HEK293 (cell line): ENCODE measurements around the gene CAMKV.
A peak's percentile ranks its signal among the peaks of the same experiment; 100 is the strongest.

Experiments
- CTCF ChIA-PET: fragments of 350-600 bp; formaldehyde crosslinking; extraction: SDS; loops from one replicate; lab custom pipeline; 2021; ENCODE audit warnings: antibody characterized with exemption; lab: Yijun Ruan, JAX
- POLR2A ChIA-PET: fragments of 300-600 bp; formaldehyde crosslinking; extraction: SDS; loops from one replicate; lab custom pipeline; 2020; ENCODE audit warnings: antibody characterized with exemption, inconsistent platforms; lab: Yijun Ruan, JAX
- H3K27ac ChIP-seq: fragments of 200-500 bp; sonication (Bioruptor generic); 2 replicates; pipeline ENCODE4 v1.5.1; 2014; ENCODE audit warnings: low read depth, low read length, control low read depth, inconsistent platforms; ENCODE audit errors: extremely low read depth
- H3K36me3 ChIP-seq, 2 experiments: fragments of 200-500 bp in 1 of 2; sonication (Bioruptor generic) in 1 of 2; 1 replicate in 1 of 2; 2 replicates in 1 of 2; pipeline ENCODE4 v1.5.1; 2014 to 2017; ENCODE audit warnings: inconsistent platforms in 2 of 2, low read length in 2 of 2; ENCODE audit not compliant: control insufficient read depth in 2 of 2, insufficient read depth in 1 of 2
- H3K4me1 ChIP-seq: fragments of 200-500 bp; sonication (Bioruptor generic); 2 replicates; pipeline ENCODE4 v1.5.1; 2014; ENCODE audit warnings: mild to moderate bottlenecking, low read length, inconsistent platforms; ENCODE audit not compliant: control insufficient read depth, insufficient read depth
- H3K4me3 ChIP-seq: 2 replicates; pipeline ENCODE4 v1.5.1; 2011; ENCODE audit warnings: low read depth, mild to moderate bottlenecking, control low read depth, low read length, moderate library complexity
- H3K9me3 ChIP-seq: fragments of 200-500 bp; sonication (Bioruptor generic); 2 replicates; pipeline ENCODE4 v1.5.1; 2014; ENCODE audit warnings: low read depth, low read length, inconsistent platforms; ENCODE audit not compliant: control insufficient read depth, insufficient read depth
- HOXD13 ChIP-seq: sonication (generic); formaldehyde crosslinking; IDR thresholded peaks from 2 replicates; pipeline ENCODE4 v1.8.0; 2022; ENCODE audit warnings: missing genetic modification reagents, borderline replicate concordance
- KLF16 ChIP-seq: fragments of 450-650 bp; formaldehyde crosslinking; IDR thresholded peaks from 2 replicates; pipeline ENCODE4 v1.5.1; 2017; ENCODE audit warnings: missing biosample characterization, missing genetic modification characterization
- KLF9 ChIP-seq: fragments of 450-650 bp; formaldehyde crosslinking; IDR thresholded peaks from 2 replicates; pipeline ENCODE4 v1.5.1; 2016; ENCODE audit warnings: missing biosample characterization, missing genetic modification characterization, low read depth
- RBAK ChIP-seq: fragments of 450-650 bp; formaldehyde crosslinking; IDR thresholded peaks from 2 replicates; pipeline ENCODE4 v1.5.1; 2016; ENCODE audit warnings: missing biosample characterization, missing genetic modification characterization
- TCF7L2 ChIP-seq: IDR thresholded peaks from 2 replicates; pipeline ENCODE4 v1.6.1; 2011; ENCODE audit warnings: low read depth, mild to moderate bottlenecking, inconsistent platforms, low read length, moderate library complexity, borderline replicate concordance
- TRIM28 ChIP-seq: IDR thresholded peaks from 2 replicates; pipeline ENCODE4 v1.6.1; 2011; ENCODE audit warnings: low read length, control low read depth, borderline replicate concordance
- ZBTB17 ChIP-seq: fragments of 450-650 bp; formaldehyde crosslinking; IDR thresholded peaks from 2 replicates; pipeline ENCODE4 v1.5.1; 2016; ENCODE audit warnings: missing biosample characterization, missing genetic modification characterization
- ZBTB7A ChIP-seq: fragments of 450-650 bp; formaldehyde crosslinking; IDR thresholded peaks from 2 replicates; pipeline ENCODE4 v1.5.1; 2016; ENCODE audit warnings: low read depth, missing biosample characterization, missing genetic modification characterization
- ZBTB8A ChIP-seq: fragments of 450-650 bp; formaldehyde crosslinking; IDR thresholded peaks from 2 replicates; pipeline ENCODE4 v1.5.1; 2016; ENCODE audit warnings: missing biosample characterization, missing genetic modification characterization
- ZNF138 ChIP-seq: fragments of 450-650 bp; formaldehyde crosslinking; IDR thresholded peaks from 2 replicates; pipeline ENCODE4 v1.5.1; 2016; ENCODE audit warnings: missing biosample characterization, missing genetic modification characterization, borderline replicate concordance
- ZNF184 ChIP-seq: fragments of 450-650 bp; IDR thresholded peaks from 2 replicates; pipeline ENCODE4 v1.5.1; 2018; ENCODE audit warnings: missing biosample characterization, mild to moderate bottlenecking, missing genetic modification characterization
- ZNF335 ChIP-seq: fragments of 450-650 bp; formaldehyde crosslinking; conservative IDR thresholded peaks from 2 replicates; pipeline ENCODE4 v1.5.1; 2016; ENCODE audit warnings: missing biosample characterization, missing genetic modification characterization
- ZNF366 ChIP-seq: fragments of 450-650 bp; formaldehyde crosslinking; conservative IDR thresholded peaks from 2 replicates; pipeline ENCODE4 v1.5.1; 2016; ENCODE audit warnings: missing biosample characterization, missing genetic modification characterization
- ZNF394 ChIP-seq: fragments of 450-650 bp; formaldehyde crosslinking; IDR thresholded peaks from 2 replicates; pipeline ENCODE4 v1.5.1; 2016; ENCODE audit warnings: missing biosample characterization, missing genetic modification characterization, mild to moderate bottlenecking, moderate library complexity, borderline replicate concordance
- ZNF416 ChIP-seq: fragments of 450-650 bp; formaldehyde crosslinking; IDR thresholded peaks from 2 replicates; pipeline ENCODE4 v1.5.1; 2016; ENCODE audit warnings: missing biosample characterization, missing genetic modification characterization
- ZNF501 ChIP-seq: fragments of 450-650 bp; formaldehyde crosslinking; IDR thresholded peaks from 2 replicates; pipeline ENCODE4 v1.5.1; 2016; ENCODE audit warnings: missing biosample characterization, missing genetic modification characterization
- ZNF549 ChIP-seq: fragments of 450-650 bp; IDR thresholded peaks from 2 replicates; pipeline ENCODE4 v1.5.1; 2018; ENCODE audit warnings: missing biosample characterization, missing genetic modification characterization, mild to moderate bottlenecking, inconsistent platforms, moderate library complexity
- ZNF558 ChIP-seq: fragments of 450-650 bp; formaldehyde crosslinking; IDR thresholded peaks from 2 replicates; pipeline ENCODE4 v1.5.1; 2016; ENCODE audit warnings: missing biosample characterization, missing genetic modification characterization
- ZNF596 ChIP-seq: fragments of 450-650 bp; IDR thresholded peaks from 2 replicates; pipeline ENCODE4 v1.5.0; 2018; ENCODE audit warnings: missing biosample characterization, mild to moderate bottlenecking, missing genetic modification characterization, moderate library complexity
- ZNF654 ChIP-seq: fragments of 450-650 bp; formaldehyde crosslinking; IDR thresholded peaks from 2 replicates; pipeline ENCODE4 v1.5.1; 2016; ENCODE audit warnings: low read depth, missing biosample characterization, missing genetic modification characterization
- ZNF660 ChIP-seq: fragments of 450-650 bp; IDR thresholded peaks from 2 replicates; pipeline ENCODE4 v1.5.1; 2018; ENCODE audit warnings: missing biosample characterization, mild to moderate bottlenecking, missing genetic modification characterization
- ZNF664 ChIP-seq: fragments of 450-650 bp; formaldehyde crosslinking; IDR thresholded peaks from 2 replicates; pipeline ENCODE4 v1.5.1; 2016; ENCODE audit warnings: missing biosample characterization, missing genetic modification characterization
- ZSCAN23 ChIP-seq: fragments of 450-650 bp; formaldehyde crosslinking; IDR thresholded peaks from 2 replicates; pipeline ENCODE4 v1.5.1; 2016; ENCODE audit warnings: missing biosample characterization, missing genetic modification characterization
- TF ChIP-seq, protein P1 (sequence below): fragments of 450-650 bp; formaldehyde crosslinking; IDR thresholded peaks from 2 replicates; pipeline ENCODE4 v1.5.0; 2017; ENCODE audit warnings: missing biosample characterization, missing genetic modification characterization, borderline replicate concordance
- TF ChIP-seq, protein P2 (sequence below): fragments of 450-650 bp; formaldehyde crosslinking; IDR thresholded peaks from 2 replicates; pipeline ENCODE4 v1.5.1; 2016; ENCODE audit warnings: missing biosample characterization, missing genetic modification characterization, borderline replicate concordance

Gene CAMKV

DNA sequence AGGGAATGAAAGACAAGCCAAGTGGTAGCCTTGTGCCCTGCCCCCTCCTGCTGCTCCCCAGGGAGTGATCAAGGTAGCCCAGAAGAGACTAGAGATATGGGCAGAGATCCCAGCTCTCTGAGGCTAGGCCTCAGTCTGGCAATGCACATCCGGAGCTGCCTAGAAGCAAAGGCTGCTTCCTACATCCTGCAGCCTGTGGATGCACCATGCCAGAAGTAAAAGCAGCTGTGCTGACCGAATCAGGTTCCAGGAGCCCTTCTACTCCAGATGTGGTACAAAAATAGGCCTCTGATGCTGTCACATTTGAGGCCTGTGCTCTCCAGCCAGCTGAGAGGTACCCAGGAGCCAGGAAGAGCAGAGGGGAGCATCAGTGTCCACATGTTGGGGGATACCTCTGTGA is 29.3 kb downstream of the CAMKV start:
- Histone ChIP-seq H3K36me3 (peaks cover 0 to 87% of the 10 kb centered on the region in 2 experiments; a peak in 2 of 3 replicates), H3K4me1 (no peaks in the 10 kb centered on the region), H3K4me3 (no peak overlapping the region), H3K9me3 (no peaks in the 10 kb centered on the region), H3K27ac (no peak overlapping the region)
- POLR2A ChIA-PET: no interaction called here
- CTCF ChIA-PET: interaction anchor here (0.8 to 4.6 kb wide), 9 partner anchors 13 to 138 kb away, joined by 3 to 36 read pairs (median 4); partner anchors contain the start of gene INKA1
- TF ChIP-seq HOXD13 (no peak), ZNF664 (tag by site-specific recombination) (no peak), ZBTB7A (tag by site-specific recombination) (no peak), TRIM28 (no peak), ZNF416 (tag by site-specific recombination) (no peak)

DNA sequence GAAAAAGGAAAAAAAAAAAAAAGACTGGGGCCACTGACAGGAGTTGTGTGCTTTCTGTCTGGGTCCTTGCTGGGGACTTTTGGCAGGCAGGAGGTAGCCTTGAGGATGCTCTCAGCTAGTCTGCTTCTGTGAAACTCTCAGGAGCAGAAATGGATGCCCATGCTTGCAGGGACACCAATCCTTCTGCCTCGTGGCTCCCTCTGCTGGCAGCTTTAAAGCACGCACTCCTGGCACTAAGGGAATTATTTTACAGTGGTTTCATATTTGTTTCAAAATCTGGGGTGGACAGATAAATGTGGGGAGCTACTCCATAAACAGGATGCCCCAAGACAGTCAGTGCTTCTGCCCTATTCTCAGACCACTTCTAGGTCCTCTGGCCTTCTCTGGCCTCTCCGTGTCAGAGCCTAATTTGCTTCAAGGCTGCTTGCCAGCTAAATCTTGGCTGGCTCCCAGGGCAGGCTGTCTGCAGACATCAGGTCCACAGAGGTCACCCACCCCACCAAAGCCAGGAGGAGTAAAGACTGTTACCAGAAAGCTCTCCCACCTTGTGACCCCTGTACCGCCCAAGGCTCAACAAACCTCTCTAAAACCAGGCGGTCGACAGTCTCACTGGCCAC is 30.4 kb downstream of the CAMKV start:
- Histone ChIP-seq H3K4me1 (no peaks in the 10 kb centered on the region), H3K36me3 (peaks cover 4 to 84% of the 10 kb centered on the region in 2 experiments; a peak in 2 of 3 replicates), H3K4me3 (no peak overlapping the region), H3K9me3 (no peaks in the 10 kb centered on the region), H3K27ac (no peak overlapping the region)
- CTCF ChIA-PET: interaction anchor here (0.6 to 4.6 kb wide), 38 partner anchors 8 to 589 kb away, joined by 3 to 36 read pairs (median 4); partner anchors contain the start of genes AMIGO3, CDHR4, INKA1 and TRAIP
- POLR2A ChIA-PET: interaction anchor here (1.4 kb wide), 1 partner anchor 37 kb away, joined by 4 read pairs; the partner anchor contains the start of gene INKA1
- TF ChIP-seq ZNF184 (tag by site-specific recombination): no peak
- TF ChIP-seq TCF7L2: no peak
- TF ChIP-seq ZSCAN23 (tag by site-specific recombination): no peak
- no peak for TF ChIP-seq ZNF596
- no peak for TF ChIP-seq ZBTB8A
- TF ChIP-seq ZNF660: no peak
- TF ChIP-seq ZNF394: no peak
- peak; percentile 36; the same call in 1 of the 2 replicates for TF ChIP-seq ZBTB17
- no peak for TF ChIP-seq KLF16
- TF ChIP-seq ZNF335 (tag by site-specific recombination): peak; percentile 51
- TF ChIP-seq, protein P1, sequence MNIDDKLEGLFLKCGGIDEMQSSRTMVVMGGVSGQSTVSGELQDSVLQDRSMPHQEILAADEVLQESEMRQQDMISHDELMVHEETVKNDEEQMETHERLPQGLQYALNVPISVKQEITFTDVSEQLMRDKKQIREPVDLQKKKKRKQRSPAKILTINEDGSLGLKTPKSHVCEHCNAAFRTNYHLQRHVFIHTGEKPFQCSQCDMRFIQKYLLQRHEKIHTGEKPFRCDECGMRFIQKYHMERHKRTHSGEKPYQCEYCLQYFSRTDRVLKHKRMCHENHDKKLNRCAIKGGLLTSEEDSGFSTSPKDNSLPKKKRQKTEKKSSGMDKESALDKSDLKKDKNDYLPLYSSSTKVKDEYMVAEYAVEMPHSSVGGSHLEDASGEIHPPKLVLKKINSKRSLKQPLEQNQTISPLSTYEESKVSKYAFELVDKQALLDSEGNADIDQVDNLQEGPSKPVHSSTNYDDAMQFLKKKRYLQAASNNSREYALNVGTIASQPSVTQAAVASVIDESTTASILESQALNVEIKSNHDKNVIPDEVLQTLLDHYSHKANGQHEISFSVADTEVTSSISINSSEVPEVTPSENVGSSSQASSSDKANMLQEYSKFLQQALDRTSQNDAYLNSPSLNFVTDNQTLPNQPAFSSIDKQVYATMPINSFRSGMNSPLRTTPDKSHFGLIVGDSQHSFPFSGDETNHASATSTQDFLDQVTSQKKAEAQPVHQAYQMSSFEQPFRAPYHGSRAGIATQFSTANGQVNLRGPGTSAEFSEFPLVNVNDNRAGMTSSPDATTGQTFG (tag by site-specific recombination): no peak
- TF ChIP-seq RBAK (tag by site-specific recombination): no peak
- no peak for TF ChIP-seq ZNF558 (tag by site-specific recombination)
- TF ChIP-seq KLF9 (tag by site-specific recombination): no peak
- TF ChIP-seq ZNF138 (tag by site-specific recombination): no peak
- TF ChIP-seq ZNF654: peak; percentile 76
- TF ChIP-seq ZNF366: no peak
- TF ChIP-seq, protein P2, sequence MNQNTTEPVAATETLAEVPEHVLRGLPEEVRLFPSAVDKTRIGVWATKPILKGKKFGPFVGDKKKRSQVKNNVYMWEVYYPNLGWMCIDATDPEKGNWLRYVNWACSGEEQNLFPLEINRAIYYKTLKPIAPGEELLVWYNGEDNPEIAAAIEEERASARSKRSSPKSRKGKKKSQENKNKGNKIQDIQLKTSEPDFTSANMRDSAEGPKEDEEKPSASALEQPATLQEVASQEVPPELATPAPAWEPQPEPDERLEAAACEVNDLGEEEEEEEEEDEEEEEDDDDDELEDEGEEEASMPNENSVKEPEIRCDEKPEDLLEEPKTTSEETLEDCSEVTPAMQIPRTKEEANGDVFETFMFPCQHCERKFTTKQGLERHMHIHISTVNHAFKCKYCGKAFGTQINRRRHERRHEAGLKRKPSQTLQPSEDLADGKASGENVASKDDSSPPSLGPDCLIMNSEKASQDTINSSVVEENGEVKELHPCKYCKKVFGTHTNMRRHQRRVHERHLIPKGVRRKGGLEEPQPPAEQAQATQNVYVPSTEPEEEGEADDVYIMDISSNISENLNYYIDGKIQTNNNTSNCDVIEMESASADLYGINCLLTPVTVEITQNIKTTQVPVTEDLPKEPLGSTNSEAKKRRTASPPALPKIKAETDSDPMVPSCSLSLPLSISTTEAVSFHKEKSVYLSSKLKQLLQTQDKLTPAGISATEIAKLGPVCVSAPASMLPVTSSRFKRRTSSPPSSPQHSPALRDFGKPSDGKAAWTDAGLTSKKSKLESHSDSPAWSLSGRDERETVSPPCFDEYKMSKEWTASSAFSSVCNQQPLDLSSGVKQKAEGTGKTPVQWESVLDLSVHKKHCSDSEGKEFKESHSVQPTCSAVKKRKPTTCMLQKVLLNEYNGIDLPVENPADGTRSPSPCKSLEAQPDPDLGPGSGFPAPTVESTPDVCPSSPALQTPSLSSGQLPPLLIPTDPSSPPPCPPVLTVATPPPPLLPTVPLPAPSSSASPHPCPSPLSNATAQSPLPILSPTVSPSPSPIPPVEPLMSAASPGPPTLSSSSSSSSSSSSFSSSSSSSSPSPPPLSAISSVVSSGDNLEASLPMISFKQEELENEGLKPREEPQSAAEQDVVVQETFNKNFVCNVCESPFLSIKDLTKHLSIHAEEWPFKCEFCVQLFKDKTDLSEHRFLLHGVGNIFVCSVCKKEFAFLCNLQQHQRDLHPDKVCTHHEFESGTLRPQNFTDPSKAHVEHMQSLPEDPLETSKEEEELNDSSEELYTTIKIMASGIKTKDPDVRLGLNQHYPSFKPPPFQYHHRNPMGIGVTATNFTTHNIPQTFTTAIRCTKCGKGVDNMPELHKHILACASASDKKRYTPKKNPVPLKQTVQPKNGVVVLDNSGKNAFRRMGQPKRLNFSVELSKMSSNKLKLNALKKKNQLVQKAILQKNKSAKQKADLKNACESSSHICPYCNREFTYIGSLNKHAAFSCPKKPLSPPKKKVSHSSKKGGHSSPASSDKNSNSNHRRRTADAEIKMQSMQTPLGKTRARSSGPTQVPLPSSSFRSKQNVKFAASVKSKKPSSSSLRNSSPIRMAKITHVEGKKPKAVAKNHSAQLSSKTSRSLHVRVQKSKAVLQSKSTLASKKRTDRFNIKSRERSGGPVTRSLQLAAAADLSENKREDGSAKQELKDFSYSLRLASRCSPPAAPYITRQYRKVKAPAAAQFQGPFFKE (tag by site-specific recombination): no peak
- no peak for TF ChIP-seq ZNF501
- no peak for TF ChIP-seq ZNF549 (tag by site-specific recombination)
